Stimulated activated CD4-positive, alpha-beta T cell treated with anti-CD3 and anti-CD28 coated beads, Interleukin-1b, Interleukin-23, amount 100 ng/mL, for 24 hours (primary cell): ENCODE data around the gene MMUT.
A peak's percentile ranks its signal among the peaks of the same experiment; 100 is the strongest.
"Not testable (repeated sequence)": the region's sequence is repeated elsewhere in the genome, so short reads cannot be mapped to it uniquely, and the experiment has no call there.

Experiments
- DNase-seq, 4 experiments: peaks; one replicate each; pipeline ENCODE4 v3.0.0-alpha.2; 2020; ENCODE audit warnings: low read depth in 4 of 4, low spot score in 1 of 4

MMUT gene

DNA sequence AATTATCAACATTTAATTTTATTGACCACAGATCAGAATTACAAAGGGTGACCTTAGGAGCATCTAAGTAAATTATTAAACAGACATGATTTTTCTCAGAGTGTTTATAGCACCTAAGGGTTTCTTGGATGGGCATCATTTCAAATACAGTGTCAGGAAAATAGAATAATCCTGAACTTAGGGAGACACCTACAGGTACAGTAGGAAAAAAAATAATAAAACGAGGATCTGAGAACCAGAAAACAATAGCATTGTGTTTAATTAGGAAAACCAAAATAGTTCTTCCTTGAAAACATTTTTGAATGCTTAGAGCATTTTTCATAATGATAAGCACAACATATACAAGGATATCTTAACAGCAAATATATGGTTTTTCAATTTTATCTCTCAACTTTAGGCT is 39.2 kb downstream of the MMUT start:
- DNase-seq = no peak

DNA sequence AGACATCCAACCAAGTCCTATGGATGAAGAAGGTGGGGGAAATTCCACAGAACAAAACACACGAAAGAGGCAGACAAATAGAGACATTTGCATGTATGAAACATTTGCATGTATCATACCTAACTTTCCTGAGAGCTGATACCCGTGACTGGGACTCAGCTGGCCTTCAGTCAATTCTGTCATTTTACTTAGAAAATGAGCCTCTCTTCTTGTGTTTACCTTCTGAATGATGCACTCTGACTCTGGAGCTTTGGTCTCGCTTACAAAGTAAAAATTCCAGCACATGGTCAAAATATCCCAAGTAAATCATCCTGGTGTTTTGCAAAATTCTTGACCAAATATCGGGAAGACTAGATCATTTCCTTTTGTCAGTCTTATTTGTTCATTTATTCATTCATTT is 46.9 kb downstream of the MMUT start:
- DNase-seq = no peak

DNA sequence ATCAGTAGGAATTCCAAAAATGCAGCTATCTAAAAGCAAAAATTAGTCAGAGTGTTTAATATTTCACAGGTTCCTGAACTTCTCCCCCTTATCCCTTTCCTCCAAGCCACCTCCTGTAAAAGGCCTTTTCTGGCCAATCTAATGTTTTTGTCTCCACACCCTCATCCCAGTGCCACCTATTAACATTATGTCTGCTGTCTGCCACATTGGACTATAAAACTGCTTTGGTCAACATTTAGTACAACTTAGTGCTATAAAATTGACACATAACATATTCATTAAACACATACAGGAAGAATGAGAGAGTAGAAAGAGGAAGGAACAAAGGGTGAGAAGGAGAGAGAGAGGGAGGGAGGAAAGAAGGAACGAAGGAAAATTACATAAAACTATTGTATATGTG is 47.7 kb downstream of the MMUT start:
- DNase-seq = no peak

DNA sequence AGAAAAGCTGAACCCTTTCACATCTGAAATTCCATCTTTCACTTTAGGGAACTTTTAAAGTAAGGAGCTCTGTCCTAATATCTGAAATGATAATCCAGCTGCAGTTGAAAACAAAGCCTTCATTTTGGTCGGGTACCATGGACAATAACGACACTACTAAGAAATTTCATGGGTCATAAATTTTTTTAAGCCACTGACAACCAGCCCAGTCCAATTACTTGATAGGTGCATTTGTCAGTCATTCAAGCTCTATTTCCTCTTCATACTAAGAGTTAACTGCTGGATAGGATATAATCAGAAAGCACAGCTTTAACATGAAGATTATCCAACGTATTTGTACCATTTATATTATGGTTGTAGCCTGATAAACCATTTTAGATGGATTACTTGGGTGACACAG is 52.5 kb downstream of the MMUT start:
- DNase-seq = no peak

DNA sequence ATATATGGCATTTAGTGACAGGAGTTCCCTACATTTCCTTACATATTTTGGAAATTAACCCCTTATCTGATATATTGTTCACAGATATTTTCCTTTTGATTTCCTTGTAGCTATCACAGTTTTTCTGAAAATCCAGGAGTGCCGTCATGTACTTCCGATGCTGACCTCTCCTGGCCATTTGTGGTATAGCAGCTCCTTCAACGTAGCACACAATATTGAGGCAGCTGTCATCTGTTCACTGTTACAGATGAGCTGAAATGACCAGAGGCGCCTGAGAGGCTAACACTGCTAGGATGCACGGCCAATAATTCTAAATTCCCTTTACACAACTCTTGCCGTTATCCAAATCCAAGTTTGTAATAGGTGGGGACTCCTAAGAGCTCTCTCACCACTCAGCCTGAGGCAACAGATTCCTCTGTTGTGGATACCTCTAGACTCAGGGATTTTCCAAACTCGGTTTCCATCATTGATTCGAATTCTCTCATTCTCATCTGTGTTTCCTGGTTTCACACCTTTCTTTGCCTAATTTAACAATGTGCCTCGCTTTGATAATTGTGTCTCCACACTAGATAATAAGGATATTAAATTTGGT is 53.0 kb downstream of the MMUT start:
- DNase-seq = peak; percentile 11 to 41 (median 36)

DNA sequence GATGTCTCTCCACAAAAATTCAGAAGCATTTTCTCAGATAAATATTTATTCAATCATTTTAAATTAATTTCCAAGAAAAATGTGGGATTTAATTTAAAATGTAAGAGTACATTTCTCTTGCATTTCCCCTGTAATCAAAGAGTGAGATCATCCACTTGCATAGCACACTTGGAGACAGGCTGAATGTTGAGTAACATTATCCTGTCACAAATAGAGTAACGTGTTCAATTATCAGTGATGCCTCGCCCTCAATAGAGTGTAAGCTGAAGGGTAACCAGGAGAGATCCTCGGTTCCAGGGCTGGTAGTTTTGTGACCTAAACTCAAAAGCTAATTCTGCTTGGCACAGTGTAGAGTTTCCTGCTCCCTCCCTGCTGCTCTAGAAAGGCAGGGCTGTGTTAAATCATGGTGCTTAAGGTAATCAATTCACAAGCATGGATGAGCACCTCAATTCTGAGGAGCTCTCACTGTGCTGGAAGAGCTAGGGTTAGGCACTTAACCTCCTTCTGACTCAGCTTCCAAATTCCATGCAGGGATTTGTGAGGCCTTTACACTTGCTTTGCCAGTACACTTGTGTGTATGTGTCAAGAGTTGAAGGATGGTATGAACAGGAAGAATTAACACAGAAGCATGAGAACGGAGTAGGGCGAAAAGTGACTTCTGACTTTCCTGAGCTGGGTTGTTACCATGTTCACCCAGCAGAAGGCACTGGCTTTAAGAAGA is 56.6 kb downstream of the MMUT start:
- DNase-seq = no peak

DNA sequence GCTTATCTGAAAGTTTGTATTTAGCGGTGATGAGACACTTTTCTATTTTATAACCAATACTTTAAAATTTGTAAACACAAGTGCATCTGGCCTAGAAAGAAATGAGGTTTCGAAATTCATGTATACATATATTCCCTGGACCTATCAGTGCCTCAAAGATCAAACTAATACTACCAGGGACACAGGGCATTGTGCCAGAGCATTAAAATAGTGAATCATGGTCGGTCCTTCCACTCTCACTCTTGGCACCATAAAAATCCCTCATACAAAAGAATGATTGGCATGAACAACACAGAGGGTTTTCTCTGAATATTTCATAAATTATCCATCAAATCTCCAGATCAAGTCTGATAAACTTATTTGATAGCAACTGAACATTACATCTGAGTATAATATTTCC is 62.0 kb downstream of the MMUT start:
- DNase-seq = no peak

DNA sequence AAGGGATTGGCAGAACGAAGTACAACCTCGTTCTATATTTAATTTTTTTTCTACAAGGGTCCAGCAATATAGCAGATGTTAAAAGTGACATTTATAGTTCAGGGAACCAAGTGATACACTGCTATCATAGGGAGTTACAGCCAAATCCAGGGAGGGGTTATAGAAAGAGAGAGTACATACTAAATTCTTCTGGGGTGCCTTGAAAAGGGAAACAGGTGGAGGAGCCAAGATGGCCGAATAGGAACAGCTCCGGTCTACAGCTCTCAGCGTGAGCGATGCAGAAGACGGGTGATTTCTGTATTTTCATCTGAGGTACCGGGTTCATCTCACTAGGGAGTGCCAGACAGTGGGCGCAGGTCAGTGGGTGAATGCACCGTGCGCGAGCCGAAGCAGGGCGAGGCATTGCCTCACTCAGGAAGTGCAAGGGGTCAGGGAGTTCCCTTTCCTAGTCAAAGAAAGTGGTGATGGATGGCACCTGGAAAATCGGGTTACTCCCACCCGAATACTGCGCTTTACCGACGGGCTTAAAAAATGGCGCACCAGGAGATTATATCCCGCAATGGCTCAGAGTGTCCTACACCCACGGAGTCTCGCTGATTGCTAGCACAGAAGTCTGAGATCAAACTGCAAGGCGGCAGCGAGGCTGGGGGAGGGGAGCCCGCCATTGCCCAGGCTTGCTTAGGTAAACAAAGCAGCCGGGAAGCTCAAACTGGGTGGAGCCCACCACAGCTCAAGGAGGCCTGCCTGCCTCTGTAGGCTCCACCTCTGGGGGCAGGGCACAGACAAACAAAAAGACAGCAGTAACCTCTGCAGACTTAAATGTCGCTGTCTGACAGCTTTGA is 76.2 kb downstream of the MMUT start:
- DNase-seq = not testable (repeated sequence)

DNA sequence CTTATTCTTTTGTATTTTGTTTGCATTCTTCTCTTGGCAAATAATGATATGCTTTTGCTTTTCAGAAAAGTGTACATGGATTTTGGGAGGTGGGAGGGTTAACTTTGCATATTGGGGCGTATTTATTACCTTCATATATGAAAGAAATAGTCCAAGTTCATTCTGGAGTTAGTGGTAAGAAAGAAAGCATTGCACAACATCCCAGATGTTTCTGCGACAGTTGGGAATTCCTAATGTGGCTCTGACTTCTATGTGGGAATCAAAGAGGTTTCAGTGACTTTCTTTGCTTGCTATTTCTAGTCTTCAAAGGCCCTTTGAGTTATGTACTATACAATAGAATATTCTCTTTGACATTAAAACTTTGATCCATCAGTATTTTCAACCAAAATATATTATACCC is 78.1 kb downstream of the MMUT start:
- DNase-seq = no peak
